GM21447 (cell line): Measurements from ENCODE around the gene PHF11.
A peak's percentile ranks its signal among the peaks of the same experiment; 100 is the strongest.
"Not testable (repeated sequence)": the region's sequence is repeated elsewhere in the genome, so short reads cannot be mapped to it uniquely, and the experiment has no call there.

Experiments used
- ATAC-seq: cut with Tn5 transposase; IDR thresholded peaks from one replicate; pipeline ENCODE4 v1.9.1; 2021; ENCODE audit not compliant: unreplicated experiment

Gene PHF11

DNA sequence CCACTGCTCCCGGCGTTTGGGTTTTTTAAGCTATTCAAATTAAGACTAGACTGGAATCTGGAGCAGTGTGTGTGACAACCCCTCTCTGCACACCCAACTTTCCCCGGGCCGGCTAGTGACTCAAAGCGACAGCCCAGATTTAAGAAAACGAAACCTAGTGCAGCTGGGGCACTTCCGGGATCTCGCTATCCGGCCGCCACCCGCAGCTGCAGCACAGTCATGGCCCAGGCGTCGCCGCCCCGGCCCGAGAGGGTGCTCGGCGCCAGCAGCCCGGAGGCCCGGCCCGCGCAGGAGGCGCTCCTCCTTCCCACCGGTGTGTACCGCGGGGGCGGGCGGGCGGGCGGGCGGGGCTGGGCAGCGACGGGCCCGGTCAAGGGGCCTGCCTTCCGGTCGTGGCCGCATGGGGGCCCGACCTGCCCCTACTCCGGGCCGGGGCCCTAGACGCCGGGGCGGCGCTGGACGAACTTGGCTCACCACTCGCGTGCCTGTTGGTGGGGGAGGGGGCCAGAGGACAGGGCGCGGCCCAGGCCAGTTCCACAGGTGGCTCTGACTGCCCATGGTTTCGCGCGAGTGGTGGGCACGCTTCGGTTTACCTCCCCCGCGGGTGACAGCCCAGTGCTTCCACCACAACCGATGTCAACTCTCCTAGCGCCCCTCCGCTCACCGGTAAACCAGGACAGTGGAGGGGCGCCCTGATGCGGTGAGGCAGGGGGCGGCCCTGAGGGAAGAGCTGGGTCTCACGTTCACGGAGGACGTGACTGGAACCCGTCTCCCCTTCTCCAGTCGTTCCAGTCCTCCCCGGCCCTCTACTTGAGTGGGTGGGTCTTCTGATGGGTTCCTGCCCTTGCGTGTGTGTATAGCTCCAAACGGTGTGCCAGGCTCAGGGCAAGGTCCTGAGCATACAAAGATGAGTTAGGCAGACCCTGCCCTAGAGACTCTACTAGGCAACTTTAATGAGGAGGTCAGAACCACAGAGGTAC, at the start of gene PHF11:
TSS of gene PHF11 (plus strand) at position 171 of the 980 bp plus-strand sequence. CDS start at position 220, 49 bp downstream.
- peak; percentile 83 for ATAC-seq

DNA sequence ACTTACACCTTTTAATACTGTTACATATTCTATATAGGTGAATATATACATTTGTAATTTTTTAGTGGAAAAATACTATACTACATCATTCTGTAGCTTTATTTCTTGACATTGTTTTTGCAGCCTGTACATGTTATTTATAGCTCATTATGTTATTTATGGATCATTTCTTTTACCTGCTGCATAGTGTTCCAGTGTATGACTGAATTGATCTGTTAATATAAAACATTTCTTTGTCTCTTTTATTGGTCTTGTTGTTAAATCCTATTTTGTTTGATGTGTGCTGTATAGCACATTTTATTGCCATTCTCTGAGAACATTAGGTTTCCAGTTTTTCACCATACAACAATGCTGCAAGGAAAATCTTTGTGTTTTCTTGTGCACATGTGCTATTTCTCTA, 49.3 kb upstream of the PHF11 start:
- ATAC-seq, result no peak

DNA sequence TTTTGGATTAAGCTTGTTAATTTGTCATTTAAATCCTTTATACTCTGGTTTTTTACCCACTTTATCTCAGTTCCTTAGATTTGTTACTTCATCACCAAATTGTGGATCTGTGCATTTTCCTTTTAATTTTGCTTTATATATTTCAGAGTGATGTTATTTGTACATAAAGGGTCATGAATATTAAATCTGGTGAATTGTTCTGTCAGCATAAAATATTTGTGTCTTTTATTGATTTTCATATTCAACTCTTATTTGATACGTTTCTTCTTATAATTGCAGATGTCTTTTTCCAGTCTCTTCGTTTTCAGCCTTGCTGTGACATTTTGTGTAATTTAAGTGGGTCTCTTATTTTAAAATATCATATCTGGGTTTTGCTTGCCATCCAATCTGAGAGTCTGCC, 47.0 kb upstream of the PHF11 start:
- no peak for ATAC-seq

DNA sequence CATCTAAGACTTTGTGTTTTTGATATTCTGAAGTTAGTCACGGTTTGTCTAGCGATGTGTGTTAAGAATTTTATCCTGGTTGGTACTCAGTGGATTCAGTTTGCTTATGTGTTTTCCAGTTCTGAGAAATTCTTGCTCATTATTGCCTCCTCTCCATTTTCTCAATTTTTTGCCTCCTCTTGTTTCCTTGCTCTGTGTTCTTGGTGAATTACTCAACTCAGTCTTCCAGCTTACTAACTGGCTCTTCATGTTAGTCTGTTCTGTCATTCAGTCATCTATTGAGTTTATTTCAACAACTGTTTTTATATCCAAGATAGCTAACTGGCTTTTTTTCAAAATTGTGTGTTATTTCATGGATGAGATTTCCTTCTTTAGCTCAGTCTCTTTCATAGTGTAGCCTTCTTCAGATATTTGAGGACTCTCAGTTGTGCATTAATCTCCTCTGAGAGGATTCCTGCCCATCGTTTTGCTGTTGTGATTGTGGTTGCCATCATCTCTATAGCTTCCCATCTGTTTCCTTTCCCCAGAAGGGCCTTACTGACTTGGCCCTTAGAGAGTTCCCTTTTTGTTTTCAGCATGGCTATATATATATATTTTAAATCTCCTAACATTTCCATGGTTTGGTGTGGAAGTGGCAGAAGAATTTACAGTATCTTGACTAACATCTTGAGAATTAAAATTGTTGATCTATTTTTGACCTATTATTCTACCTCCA, 45.5 kb upstream of the PHF11 start:
- no peak for ATAC-seq

DNA sequence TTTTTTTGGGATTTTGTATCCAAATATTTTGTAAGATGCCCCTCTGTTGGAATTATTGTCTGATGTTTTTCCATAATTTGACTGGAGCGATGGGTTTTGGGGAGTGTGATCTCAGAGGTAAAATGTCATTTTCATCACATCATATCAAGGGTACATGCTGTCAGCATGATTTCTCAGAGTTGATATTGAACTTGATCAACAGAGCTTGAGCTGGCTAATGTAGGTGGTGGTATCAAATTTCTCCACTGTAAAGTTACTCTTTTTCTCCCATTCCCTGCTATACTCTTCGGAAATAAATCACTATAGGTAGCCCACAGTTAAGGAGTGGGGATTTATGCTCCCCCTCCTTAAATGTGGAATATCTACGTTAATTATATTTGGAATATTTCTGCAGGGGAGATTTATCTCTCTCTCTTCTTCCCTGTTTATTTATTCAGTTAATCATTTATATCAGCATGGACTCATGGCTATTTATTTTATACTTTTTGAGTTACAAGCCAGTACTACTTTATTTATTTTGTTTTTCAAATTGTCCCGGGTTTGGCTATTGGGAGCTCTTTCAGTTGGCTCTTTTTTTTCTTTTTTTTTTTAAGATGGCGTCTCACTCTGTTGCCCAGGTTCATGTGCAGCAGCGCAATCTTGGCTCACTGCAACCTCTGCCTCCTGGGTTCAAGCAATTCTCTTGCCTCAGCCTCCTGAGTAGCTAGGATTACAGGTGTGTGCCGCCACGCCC, 42.9 kb upstream of the PHF11 start:
- ATAC-seq, result no peak

DNA sequence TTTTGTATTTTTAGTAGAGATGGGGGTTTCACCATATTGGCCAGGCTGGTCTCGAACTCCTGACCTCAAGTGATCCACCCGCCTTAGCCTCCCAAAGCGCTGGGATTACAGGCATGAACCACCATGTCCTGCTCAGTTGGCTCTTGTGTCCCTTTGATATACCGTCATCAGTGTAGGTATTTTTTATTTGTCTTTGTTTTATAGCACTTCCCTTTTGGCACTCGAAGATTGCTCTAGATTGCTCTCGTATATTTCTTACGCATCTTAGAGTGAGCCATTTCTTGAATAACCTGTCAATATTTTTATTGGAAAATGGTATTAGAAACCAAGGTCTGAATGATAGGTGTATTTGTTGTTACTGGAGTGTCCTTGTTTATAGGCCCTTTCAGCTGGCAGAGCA, 42.3 kb upstream of the PHF11 start:
- no peak for ATAC-seq

DNA sequence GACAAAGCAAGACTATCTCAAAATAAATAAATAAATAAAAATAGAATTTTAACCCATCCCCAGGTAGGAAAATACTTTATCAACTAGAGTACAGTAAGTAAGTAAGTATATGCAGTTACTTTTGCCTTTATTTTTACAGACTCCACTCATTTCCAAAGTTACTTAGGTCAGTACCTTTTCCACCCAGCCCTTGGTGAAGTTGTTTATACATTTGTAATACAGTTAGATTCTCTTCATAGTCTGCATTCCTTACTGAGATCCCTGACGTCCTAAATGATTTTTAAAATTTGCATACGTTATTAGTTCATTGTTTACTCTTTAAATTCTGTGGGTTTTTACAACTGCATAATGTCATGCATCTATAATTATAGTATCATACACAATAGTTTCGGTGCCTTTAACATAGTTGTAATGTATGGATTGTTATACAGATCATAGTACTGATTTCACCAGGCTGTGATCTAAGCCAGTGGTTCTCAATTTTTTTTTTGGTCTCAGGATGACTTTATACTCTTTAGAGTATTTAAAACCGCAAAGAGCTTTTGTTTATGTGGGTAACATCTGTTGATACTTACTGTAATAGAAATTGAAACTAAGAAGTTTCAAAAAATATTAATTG, 41.3 kb upstream of the PHF11 start:
- peak; percentile 92 for ATAC-seq

DNA sequence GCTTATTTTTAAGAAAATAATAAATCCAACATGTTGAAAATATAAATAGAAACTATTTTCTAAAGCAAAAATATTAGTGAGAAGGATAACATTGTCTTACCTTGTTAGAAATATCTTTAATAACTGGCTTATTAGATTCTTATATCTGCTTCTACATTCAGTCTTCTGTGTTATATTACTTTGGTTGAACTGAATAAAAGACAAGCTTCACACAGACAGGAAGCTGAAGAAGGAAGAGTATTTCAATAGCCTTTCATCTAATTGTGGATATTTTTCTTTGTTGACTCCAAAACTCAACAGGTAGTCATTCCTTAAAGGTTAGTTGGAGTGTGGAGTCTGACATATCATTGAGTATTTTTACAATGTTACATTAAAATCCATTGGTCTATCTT, 40.8 kb upstream of the PHF11 start:
- ATAC-seq, result no peak

DNA sequence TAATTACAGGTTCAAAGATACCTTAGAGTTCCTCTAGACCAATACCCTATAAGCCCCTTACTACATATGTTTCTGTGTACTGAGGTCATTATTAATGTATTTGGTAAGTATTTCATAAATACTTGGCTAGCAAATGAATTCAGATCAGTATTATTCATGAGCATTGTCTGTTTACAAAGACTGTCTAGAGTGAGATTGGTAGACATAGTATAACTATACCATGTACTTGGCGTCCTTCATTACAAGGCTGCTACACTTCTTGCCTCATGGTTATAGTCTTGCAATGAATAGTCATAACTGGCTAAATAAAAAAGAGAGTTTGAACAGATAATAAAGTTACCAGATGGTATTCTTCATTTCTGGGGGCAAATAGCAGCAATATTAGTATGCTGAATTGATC, 39.6 kb upstream of the PHF11 start:
- no peak for ATAC-seq

DNA sequence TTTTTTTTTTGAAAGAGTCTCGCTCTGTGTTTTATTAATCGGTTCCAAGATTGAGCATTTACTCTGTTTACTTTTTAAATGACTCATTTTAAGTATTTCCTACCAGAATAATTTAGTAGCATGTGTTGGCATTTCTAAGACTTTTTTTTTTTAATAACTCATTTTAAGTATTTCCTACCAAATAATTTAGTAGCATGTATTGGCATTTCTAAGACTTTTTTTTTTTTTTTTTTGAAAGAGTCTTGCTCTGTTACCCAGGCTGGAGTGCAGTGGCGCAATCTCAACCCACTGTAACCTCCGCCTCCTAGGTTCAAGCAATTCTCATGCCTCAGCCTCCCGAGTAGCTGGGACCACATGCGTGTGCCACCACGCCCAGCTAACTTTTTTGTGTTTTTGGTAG, 38.5 kb upstream of the PHF11 start:
- ATAC-seq, result no peak

DNA sequence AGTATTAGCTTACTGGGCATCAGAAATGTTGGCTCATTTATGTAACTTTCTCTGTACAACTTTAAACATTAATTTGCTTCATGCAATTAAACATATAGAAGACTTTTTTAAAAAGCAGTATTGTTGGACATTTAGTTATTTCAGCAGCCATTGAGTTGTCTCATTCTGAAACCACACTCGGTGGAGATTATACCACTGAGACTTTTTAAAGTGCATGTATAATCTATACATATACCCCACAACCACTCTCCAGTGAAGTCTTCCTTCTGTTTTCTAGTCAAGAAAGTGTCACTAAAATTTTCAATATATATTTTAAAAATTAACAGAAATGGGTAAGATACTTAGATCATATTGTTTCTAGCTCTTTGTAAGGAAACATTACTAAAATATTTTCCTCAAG, 36.2 kb upstream of the PHF11 start:
- peak; percentile 48 for ATAC-seq

DNA sequence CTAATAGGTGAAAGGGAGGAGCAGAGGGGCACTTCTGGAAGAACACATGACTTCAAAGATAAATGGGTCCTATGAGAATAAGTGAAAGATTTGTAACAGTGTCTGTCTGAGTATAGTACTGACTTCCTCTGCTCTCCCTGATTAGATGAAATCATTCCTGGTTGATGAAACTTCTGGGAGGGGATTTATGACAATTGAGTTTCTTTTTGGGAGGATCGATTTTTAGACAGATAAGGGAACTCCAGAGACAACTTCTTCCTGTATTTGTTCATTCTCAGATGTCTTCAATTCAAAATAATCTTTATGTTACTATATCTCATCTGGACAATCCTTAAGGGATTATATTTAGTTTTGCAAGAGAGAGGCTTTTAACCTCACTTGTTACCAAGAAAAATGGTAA, 31.7 kb upstream of the PHF11 start:
- ATAC-seq, result no peak

DNA sequence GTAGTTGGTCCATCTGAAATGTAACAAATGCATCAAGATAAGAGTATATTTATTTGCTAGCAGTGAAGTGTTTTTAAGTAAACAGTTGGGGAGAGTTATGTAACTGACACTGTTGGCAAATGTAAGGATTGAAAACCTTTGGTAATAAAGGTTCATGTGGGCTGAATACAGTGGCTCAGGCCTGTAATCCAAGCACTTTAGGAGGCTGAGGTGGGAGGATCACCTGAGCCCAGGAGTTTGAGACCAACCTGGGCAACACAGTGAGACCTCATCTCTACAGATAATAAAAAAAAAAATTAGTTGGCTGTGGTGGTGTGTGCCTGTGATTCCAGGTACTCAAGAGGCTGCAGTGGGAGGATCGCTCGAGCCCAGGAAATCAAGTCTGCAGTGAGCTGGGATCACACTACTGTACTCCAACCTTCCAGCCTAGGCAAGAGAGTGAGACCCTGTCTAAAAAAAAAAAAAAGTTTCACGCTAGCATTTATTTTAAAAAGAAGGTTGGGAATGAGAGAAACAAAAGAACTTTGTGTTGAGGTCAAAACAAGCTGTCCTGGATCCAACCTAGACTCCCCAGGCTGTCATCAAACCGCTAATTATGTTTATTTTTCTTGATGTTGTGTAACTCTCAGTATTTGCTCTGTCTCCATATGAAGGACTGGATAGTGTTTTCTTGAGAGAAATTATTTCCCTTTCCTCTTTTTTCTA, 31.0 kb upstream of the PHF11 start:
- no peak for ATAC-seq

DNA sequence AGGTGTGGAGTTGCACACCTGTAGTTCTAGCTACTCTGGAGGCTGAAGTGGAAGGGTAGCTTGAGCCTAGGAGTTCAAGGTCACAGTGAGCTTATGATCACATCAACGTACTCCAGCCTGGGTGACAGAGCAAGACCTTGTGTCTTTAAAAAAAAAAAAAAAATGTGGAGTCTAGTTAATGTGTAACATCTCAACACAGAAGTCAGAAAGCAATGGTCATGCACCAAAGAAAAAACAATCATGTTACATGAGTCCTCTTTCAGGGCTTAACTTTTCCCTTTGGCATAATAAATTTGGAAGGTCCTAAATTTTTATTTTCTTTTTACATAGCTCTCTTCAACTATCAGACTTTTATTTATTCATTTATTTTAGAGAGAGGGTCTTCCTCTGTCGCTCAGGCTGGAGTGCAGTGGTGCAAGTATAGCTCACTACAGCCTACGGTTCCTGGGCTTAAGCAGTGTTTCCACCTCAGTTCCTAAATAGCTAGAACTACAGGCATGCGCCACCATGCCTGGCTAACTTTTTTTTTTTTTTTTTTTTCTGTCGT, 29.4 kb upstream of the PHF11 start:
- ATAC-seq, result no peak

DNA sequence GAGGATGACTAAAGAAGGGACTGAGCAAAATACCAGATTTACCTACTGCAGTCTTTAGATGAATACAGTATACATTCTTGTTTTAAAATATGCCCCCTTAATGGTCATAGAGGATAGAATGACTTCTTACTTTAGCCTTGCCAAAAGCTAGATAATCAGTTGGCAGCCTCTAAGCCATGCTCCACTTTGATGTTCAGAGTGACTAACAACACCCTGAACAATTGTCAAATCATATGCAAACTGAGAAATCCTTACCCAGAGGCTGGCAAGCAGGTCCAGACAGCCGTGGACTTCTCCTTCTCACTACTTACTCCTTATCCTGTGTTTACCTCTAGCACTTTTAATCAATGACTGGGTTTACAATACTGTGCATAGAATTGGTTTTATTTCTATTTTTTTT, 23.6 kb upstream of the PHF11 start:
- ATAC-seq, result no peak

DNA sequence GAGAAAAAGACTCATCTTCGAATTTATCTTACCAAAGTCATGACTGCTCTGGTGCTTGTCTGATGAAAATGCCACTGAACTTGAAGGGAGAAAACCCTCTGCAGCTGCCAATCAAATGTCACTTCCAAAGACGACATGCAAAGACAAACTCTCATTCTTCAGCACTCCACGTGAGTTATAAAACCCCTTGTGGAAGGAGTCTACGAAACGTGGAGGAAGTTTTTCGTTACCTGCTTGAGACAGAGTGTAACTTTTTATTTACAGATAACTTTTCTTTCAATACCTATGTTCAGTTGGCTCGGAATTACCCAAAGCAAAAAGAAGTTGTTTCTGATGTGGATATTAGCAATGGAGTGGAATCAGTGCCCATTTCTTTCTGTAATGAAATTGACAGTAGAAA, 19.2 kb upstream of the PHF11 start:
- no peak for ATAC-seq

DNA sequence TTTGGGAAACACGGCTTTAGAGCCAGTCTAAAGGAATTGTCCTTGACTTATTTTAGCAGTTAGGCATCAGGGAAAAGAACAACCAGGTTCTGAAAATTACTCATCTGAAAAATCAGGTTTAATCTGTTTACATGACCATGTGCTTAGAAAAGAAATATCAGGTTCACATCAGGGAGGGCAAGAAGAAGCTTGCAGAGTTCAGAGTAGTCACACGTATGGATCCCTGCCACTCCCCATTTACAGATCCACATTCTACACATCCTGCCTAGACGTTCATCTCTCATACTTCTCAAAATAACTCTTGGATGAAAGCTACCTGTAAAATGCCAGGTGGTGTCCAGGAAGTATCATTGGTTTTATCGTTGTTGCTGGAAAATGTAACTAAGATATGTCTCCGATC, 14.0 kb upstream of the PHF11 start:
- no peak for ATAC-seq

DNA sequence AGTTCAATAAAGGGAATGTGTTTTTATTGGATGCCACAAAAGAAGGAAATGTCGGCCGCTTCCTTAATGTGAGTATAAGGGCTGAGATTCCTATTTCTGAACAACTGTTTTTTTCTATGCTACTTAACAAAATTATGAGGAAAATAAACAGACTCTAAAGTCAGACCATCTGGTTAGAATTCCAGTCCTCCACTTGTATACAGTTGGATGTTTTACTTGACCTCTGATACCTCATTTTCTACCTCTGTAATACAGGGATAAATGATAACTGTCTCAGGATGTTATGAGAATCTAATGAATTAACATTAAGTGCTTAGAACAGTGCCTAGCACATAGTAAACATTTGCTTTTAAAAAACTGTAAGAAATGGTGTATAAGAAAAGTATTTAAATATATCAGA, 7.2 kb upstream of the PHF11 start:
- no peak for ATAC-seq

DNA sequence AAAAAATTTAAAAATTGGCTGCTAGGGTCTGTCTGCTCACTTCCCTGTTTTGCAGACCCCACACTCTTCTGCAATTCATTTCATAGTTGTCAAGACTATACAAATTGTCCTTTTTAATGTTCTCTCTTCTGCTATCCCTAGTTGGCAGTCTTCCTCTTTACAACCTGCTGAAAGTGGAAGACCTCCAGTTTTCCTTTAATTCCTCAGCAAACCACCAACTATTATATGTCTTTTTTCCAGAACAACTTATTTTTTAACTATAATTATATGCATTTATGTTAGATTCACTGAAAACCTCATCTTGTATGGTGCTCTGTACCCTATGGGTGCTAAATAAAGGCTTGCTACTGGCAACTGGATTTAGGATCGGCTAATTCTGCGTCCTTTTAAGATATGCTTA, 1.1 kb upstream of the PHF11 start:
- no peak for ATAC-seq

DNA sequence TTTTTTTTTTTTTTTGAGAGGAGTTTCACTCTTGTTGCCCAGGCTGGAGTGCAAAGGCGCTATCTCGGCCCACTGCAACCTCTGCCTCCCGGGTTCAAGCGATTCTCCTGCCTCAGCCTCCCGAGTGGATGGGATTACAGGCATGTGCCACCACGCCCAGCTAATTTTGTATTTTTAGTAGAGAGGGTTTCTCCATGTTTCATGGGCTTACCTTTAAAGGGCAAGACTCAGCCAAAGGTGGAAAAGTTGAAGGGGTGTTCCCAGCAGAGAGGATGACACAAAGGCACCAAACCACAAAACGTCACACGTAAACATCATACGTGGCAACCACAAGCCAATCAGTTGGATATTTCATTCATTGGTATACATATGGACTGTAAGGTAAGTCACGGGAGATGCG, 1.1 kb downstream of the PHF11 start:
- ATAC-seq, result not testable (repeated sequence)
